Activated CD4-positive, alpha-beta T cell treated with anti-CD3 and anti-CD28 coated beads, Interleukin-2, Interleukin-4, amounts not matched to agents 100 ng/mL and 50 ng/mL, durations not matched to agents 16 hours and 8 hours (primary cell): ENCODE measurements around the gene SHE.

Experiments
- DNase-seq: peaks from one replicate; pipeline ENCODE4 v3.0.0-alpha.2; 2020; ENCODE audit warnings: low spot score

The SHE gene

DNA sequence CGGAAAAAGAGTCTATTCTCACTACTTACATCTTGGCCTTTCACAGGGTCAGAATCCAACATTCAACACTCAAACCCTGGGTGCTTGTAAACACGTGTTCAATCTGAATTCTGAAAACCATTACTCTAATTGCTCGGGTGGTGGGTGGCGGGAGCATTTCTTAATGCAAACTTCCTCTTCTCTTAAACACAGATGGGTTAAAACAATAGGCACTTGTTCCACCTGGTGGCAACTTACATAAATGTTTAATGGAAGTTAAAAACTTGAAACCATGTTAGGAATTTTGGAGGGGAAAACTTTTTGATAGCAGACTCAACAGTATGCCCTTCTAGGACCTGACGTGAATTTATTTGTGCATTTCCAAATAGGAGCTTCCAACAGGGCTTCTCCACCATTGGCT is 23.6 kb downstream of the SHE start:
- DNase-seq = no peak

DNA sequence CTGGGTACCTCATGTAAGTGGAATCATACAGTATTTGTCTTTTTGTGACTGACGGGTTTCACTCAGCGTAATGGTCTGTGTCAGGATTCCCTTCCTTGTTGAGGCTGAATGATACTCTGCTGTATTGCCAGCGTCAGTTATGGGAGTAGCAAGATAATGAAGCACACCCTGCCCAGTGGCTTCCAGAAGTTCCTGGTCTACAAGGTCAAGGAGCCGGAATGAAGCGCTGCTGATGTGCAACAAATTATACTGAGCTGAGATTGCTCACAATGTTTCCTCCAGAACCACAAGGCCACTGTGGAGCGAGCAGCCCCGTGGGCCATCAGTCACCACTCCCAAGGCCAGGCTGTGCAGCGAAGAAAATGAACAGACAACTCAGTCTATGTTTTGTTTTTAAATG is 24.2 kb downstream of the SHE start:
- DNase-seq = no peak

DNA sequence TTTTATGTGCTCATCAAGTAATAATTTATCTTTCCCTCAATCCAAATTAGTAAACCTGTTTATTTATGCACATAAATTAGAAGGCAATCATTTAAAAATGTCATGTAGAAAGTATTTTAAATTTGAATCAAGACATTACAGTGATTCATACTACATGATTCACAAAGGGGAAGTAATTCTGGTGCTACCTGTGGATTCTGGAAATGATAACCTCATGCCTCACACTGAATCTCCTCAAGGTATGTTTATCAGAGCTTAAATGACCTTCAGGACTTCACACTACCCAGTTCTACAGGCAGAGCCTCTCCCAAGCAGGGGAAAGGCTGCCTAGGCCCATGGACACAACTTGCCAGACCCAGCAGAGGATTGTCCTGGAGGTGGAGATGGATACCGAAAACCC is 25.4 kb downstream of the SHE start:
- DNase-seq = no peak

DNA sequence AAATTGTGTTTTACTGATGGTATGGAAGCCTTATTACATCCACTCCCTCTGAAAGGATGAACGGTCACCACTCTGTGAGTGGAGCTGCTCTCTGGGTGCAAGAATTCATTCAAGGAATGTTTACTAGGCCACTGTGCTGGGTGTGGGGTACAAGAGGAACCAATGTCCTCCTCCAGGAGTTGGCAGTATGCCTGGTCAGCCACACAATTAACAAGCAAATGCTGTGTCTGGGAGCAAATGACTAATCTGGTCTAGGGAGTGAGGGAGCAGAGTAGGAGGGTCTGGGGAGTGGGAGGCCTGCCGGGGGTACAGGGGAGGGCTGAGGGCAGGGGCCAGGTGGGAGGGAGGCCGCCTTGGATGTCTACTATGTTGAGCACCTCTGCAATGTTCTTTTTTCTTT is 27.4 kb downstream of the SHE start:
- no peak for DNase-seq

DNA sequence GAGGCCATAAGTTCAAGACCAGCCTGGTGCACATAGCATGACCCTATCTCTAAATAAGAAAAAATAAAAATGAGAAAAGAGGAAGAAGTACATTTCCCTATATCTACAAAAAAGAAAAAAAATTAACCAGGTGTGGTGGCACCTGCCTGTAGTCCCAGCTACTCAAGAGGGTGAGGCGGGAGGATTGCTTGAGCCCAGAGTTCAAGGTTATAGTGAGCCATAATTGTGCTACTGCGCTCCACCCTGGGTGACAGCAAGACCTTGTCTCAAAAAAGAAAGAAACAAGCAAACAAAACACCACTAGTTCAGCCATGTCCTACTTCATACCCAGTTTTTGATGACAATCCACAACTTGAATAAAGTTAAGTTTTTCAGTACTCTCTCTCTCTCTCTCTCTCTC is 30.9 kb downstream of the SHE start:
- no peak for DNase-seq

DNA sequence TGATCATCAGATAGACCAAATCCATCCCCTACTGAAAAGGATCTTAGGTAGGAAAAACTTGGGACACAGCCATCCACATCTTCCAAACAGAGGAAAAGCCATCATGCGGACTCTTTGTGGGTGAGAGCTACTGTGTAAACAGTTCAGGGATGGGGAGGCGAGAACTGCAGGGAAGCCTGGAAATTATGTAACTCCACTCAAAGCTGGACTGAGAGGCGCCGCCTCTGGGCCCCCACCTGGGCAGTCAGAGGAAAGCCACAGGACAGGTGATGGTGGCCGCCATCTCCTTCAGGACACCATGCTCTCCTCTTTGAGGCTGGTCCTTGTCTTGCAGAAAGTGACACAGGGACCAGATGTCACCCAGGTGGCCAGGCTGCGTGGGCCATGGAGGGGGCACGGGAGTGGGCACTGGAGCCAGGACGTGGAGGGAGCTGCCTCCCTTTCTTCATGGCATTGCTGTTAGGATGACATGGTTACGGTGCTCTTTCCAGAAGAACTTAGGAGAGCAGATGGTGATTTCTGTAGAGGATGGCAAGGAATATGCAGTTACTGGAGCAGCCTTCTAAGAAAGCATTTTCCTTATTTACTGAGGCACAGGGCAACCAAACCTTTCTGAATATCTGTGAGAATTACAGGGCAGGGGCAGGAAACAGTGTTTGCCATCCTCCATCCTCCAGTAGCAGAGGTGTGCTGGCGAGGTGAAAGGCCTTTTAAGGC is 32.2 kb downstream of the SHE start:
- no peak for DNase-seq

DNA sequence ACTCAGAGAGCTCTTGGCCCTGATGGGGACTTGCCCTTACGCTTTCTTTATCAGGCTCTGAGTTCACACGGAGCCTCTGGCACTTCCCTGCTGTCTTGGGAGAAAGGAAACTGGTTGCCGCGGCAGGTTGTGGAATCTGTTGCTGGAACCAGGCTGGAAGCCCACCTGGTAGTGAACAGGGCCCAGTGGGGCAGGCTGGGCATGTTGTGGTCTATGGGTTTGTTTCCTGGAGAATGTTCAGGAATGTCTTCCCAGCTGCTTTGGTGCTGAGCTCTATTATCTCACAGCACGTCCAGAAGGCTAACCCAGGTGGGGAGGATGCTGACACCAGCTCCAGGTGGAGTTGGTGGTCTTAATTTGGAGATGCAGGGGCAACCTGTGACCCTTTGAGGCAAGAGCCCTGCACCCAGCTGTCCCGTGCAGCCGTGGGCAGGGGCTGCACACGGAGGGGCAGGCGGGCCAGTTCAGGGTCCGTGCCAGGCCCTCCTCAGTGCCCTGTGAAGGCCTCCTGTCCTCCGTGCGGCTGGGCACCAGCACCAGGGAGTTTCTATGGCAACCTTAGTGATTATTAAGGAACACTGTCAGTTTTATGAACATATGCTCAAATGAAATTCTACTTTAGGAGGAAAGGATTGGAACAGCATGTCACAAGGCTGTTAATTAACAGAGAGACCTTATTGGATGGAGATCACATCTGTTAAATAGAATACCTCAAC is 33.5 kb downstream of the SHE start:
- DNase-seq = no peak

DNA sequence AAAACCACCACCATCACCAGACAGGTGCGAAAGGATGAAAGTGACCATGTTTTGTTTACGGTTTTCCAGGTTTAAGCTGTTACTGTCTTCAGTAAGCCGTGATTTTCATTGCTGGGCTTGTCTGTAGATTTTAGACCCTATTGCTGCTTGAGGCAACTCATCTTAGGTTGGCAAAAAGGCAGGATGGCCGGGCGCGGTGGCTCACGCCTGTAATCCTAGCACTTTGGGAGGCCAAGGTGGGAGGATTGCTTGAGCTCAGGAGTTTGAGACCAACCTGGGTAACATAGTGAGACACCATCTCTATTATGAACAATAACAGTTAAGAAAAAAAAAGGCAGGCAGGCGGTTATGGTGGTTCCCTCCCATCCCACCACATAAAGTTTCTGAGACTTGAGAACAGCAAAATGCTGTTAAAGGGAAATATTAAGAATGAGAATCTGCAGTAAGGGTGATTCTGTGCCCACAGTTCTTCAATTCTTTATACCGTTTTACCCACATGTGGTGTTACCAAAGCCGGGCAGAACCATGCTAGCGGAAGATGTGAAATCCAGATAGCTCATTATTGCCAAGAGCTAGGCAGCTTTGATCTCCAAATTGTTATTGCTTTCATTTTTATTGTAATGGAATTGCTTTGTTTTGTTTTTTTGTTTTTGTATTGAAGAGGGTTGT is 34.6 kb downstream of the SHE start:
- peak; percentile 61 for DNase-seq

DNA sequence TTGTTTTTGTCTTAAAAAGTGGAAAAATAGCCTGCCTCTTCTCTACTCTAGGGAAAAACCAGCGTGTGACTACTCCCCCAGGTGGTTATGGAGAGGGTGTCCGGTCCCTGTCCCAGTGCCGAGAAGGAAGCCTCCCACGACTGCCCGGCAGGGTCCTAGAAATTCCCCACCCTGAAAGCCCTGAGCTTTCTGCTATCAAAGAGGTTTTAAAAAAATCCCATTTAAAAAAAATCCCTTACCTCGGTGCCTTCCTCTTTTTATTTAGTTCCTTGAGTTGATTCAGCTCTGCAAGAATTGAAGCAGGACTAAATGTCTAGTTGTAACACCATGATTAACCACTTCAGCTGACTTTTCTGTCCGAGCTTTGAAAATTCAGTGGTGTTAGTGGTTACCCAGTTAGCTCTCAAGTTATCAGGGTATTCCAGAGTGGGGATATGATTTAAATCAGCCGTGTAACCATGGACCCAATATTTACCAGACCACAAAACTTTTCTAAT is 35.2 kb downstream of the SHE start:
- peak; percentile 21 for DNase-seq

DNA sequence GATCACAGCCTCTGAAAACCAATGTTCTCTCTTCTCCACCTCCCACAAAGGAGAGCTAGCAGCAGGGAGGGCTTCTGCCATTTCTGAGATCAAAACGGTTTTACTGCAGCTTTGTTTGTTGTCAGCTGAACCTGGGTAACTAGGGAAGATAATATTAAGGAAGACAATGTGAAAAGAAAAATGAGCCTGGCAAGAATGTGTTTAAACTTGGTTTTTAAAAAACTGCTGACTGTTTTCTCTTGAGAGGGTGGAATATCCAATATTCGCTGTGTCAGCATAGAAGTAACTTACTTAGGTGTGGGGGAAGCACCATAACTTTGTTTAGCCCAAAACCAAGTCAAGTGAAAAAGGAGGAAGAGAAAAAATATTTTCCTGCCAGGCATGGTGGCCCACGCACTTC is 36.0 kb downstream of the SHE start:
- no peak for DNase-seq

DNA sequence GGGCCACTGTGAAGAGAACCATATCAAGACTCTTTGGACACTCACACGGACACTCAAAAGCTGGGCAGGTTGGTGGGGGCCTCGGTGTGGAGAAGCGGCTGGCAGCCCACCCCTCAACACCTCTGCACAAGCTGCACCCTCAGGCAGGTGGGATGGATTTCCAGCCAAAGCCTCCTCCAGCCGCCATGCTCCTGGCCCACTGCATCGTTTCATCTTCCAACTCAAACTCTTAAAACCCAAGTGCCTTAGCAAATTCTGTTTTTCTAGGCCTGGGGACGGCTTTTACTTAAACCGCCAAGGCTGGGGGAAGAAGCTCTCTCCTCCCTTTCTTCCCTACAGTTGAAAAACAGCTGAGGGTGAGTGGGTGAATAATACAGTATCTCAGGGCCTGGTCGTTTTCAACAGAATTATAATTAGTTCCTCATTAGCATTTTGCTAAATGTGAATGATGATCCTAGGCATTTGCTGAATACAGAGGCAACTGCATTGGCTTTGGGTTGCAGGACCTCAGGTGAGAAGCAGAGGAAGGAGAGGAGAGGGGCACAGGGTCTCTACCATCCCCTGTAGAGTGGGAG is 36.5 kb downstream of the SHE start:
- no peak for DNase-seq

DNA sequence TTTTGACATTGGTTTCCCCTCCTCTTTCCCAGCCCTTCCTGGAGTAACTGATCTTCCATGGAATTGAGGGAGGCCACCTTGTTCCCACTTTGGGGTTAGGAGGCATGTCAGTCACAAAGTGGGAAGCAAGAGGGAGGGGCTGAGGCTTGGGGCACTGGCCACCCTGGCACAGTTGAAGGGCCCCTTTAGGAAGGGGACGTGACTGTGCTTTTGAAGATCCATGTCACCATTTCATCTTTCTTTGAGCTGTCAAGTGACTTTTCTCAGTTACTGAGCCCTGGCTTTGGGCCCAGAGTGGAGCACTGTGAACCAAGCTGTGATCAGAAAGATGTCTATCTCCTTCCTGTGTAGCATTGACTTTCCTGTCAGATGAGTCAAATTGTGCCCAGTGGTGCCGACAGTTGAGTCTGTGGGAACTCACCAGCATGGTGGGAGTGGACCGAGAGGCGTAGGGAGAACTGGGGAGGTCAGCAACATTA is 38.7 kb downstream of the SHE start:
- peak; percentile 93 for DNase-seq

DNA sequence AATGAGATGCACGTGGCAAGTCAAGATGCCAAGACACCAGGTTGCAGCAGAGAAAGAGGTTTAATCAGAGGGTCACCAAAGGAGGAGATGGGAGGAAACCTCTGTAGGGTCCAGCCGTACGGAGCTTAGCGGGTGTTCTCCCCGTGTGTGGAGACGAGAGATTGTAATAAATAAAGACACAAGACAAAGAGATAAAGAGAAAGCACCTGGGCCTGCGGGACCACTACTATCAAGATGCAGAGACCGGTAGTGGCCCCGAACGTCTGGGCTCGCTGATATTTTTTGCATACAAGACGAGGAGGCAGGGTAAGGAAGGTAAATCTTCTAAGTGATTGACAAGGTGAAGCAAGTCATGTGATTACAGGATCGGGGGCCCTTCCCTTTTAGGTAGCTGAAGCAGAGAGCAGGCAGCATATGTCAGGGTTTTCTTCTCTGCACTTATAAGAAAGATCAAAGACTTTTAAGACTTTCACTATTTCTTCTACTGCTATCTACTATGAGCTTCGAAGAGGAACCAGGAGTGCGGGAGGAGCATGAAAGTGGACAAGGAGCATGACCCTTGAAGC is 41.4 kb downstream of the SHE start:
- no peak for DNase-seq

DNA sequence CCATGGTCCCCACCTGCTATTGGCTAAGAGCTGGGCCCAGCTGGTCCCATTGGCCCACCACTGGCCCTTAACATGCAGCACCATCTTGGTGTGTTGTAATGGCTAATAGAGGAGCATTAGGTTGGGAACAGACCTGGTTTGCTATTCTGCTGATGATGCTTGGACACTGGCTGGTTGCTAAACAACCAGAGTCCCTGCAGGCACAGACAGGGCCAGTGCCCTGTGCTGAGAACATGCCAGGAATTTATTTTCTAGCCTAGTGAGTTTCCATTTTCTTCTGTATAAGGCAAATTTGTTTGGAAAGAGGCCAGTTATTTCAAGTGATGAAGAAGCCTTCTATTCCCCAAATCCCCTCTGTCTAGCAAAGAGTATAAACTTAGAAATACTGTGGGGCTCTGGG is 43.1 kb downstream of the SHE start:
- DNase-seq = no peak

DNA sequence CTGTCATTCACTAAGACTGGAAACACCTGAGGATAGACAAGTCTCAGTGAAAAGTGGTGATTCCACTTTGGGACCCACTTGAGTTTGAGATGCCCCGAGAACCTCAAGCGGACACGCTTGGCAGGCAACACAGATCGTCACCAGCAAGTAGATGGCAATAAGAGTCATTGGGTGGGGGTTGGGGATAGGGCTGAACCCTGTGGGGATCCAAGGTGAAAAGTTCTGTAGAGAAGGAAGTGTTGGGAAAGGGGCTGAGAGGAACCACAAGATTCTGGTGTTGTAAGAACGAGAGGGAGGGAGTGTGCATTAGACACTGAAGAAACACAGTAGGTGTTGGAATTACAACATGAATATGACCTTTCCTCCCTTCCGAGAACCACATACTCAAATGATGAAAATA is 45.6 kb downstream of the SHE start:
- no peak for DNase-seq

DNA sequence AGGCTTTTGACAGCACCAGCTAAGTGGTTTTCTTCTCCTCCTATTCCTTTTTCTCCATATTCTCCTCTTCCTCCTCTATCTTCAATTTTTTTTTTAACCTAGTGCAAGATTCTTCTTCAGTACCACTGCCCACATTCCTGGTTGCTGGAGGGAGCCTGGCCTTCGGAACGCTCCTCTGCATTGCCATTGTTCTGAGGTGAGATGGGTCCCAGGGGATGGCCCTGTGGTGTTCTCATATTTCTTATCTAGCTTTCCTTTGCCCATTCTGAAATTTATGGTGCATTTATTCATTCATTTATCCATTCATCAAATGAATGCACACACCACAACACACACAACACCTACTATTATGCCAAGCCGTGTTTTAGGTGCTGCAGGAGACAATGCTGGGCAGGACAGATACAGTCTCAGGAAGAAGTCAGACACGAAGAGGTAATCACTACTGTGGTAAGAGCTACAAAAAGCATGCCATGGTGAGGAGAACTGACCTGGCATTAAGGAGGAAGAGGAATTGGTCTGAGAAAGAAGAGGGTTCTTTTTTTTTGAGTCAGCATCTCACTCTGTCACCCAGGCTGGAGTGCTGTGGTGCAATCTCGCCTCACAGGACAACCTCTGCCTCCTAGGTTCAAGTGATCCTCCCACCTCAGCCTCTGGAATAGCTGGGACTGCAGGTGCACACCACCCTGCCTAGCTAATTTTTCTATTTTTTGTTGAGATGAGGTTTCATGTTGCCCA is 47.7 kb downstream of the SHE start:
- DNase-seq = no peak

DNA sequence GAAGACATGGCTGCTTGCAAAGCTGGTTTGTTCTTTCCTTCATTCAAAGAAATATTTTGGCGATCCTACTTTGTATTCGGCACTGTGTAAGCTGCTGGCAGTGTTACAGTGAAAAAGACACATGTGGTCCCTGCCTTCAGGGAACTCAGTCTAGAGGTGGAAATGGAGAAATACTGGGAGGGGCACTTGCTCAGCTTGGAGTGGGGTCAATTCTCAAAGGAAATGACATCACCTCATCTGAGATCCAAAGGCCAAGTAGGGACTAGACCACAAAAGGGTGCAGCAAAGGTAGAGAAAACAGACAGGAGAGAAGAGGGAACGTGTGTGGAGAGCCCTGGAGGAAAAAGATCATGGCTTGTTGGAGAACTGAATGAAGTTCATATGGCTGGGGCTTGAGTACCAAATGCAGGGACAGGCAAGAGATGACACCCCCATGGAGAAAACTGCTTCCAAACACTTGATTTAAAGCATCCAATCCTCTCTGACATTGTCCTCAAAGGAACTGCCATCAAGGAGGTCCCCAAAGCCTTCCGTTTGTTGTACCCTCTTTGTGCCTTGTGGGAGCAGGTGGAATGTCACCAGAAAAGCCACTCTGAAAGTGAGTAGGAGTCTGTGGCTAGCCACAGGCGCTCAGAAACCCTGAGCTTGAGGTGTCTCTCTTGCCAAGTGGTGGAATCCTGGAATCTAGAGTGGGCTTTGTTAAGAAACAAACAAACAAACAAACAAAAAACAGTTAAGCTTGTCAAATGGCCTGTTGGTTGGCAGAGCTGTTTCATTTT is 48.4 kb downstream of the SHE start:
- no peak for DNase-seq

DNA sequence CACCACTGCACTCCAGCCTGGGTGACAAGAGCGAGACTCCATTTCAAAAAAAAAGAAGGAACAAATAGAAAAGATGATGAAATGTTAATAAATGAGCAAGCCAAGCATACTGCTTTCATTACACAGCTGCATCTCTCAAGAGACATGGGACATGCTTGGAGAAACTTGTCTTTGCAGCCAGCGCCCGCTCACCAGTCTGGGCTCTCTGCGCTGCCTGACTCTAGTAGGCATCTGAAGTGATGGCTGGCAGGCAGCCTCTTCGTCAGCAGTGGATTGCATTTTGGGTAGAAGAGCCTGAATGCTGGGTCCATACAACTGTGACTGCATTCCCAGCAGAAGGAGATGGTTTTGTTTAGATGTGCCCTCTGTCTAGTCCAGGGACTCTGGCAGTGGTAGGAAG is 49.1 kb downstream of the SHE start:
- no peak for DNase-seq

DNA sequence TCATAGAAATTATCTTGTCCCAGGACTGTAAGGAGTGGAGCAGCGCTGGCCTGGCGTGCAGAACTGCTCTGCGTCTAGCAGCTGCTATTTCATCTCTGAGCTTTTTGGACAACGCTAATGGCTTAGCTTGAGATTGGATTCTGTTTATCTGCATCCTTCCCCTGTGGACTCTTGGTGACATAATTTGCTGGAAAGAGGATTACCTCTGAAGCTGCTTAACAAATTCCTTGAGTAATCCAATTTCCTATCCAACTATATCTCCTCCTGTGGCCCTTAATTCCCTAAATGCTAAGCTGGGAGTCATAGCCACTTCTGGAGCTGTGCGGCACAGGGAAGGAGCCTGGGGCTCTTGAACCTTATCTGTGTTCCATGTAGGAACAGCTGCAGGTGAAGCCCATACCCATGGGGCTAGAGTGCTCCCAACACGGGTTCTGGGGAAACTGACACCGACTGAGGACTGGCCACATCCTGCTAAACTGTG is 53.8 kb downstream of the SHE start:
- no peak for DNase-seq

DNA sequence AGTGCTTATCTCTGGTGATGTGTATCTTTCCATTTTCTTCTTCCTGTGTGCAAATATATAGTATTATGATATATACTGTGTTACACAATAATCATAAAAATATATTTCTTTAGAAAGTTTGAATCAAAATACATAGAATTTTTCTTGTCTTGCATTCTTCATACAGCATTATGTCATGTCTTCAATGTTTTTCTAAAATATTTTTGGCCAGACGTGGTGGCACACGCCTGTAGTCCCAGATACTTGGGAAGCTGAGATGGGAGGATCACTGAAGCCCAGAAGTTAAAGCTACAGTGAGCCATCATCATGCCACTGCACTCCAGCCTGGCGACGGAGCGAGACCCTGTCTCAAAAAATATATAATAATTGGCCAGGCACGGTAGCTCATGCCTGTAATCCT is 55.4 kb downstream of the SHE start:
- no peak for DNase-seq

DNA sequence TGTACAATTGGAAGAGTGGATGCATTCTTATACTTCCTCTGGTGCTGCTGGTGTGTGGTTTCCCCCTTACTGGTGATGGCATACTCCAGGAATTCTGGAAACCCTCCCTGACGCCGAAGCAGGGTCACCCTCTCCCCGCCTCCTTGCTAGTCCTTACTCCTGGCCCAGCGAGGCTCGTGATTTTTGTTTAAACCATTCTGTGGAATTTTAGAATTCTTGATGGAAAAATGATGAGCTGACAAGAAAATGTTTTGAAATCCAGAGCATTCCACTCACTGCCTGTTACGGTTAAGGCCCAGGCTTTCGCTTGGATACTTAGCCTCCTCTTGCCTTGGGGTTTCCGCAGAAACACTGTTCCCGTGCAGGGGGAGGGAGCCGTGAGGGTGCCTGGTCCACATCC is 55.9 kb downstream of the SHE start:
- no peak for DNase-seq
